Hepatocyte (in vitro differentiated cells): ENCODE measurements around the gene STX4. TPM values are rescaled to one million over a fixed set of nuclear protein-coding genes. Genes with fewer than 3 reads are reported as not detected.
A peak's percentile ranks its signal among the peaks of the same experiment; 100 is the strongest.

Source experiments
- DNase-seq: peaks from one replicate; pipeline ENCODE4 v3.0.0-alpha.2; 2016; ENCODE audit warnings: low spot score
- H2AFZ ChIP-seq: fragments of 200-600 bp; sonication (generic); 2 replicates; pipeline ENCODE4 v1.6.0; 2016; ENCODE audit warnings: antibody characterized with exemption, mild to moderate bottlenecking
- H3K27ac ChIP-seq: fragments of 200-600 bp; sonication (generic); 2 replicates; pipeline ENCODE4 v1.5.1; 2016; ENCODE audit warnings: mild to moderate bottlenecking
- H3K27me3 ChIP-seq: fragments of 200-600 bp; sonication (generic); 2 replicates; pipeline ENCODE4 v1.6.1; 2016
- H3K36me3 ChIP-seq: fragments of 200-600 bp; sonication (generic); replicated peaks from 2 replicates; pipeline ENCODE4 v1.5.1; 2016; ENCODE audit warnings: low read depth; ENCODE audit not compliant: insufficient read depth
- H3K4me1 ChIP-seq: fragments of 200-600 bp; sonication (generic); 2 replicates; pipeline ENCODE4 v1.5.1; 2016; ENCODE audit warnings: mild to moderate bottlenecking, moderate library complexity; ENCODE audit not compliant: insufficient read depth
- H3K4me2 ChIP-seq: fragments of 200-600 bp; sonication (generic); 2 replicates; pipeline ENCODE4 v1.6.0; 2016
- H3K4me3 ChIP-seq: fragments of 200-600 bp; sonication (generic); 2 replicates; pipeline ENCODE4 v1.5.1; 2016; ENCODE audit warnings: mild to moderate bottlenecking
- H3K79me2 ChIP-seq: fragments of 200-600 bp; sonication (generic); 2 replicates; pipeline ENCODE4 v1.6.0; 2017; ENCODE audit warnings: mild to moderate bottlenecking
- H3K9me2 ChIP-seq: fragments of 200-600 bp; sonication (generic); replicated peaks from 2 replicates; pipeline ENCODE4 v1.6.0; 2017; ENCODE audit warnings: mild to moderate bottlenecking; ENCODE audit not compliant: insufficient read depth
- H3K9me3 ChIP-seq: fragments of 200-600 bp; sonication (generic); 2 replicates; pipeline ENCODE4 v1.5.1; 2016; ENCODE audit warnings: low read depth, mild to moderate bottlenecking
- H4K20me1 ChIP-seq: fragments of 200-600 bp; sonication (generic); 2 replicates; pipeline ENCODE4 v1.6.0; 2016; ENCODE audit warnings: mild to moderate bottlenecking; ENCODE audit not compliant: insufficient read depth, poor library complexity, severe bottlenecking
- EZH2 ChIP-seq: fragments of 200-600 bp; sonication (generic); IDR thresholded peaks from 2 replicates; pipeline ENCODE4 v1.6.1; 2016; ENCODE audit warnings: antibody characterized with exemption, mild to moderate bottlenecking, borderline replicate concordance
- EZH2phosphoT487 ChIP-seq: fragments of 200-600 bp; sonication (generic); IDR thresholded peaks from one replicate; pipeline ENCODE4 v1.6.1; 2018; ENCODE audit warnings: antibody characterized with exemption, mild to moderate bottlenecking, low read depth, moderate library complexity; ENCODE audit not compliant: unreplicated experiment, severe bottlenecking
- WGBS: methylation state at CpG from one replicate; pipeline ENCODE4 v1.1.6; 2016; ENCODE audit warnings: low lambda C conversion rate; ENCODE audit errors: missing lambda C conversion rate; 5-methylcytosine and 5-hydroxymethylcytosine counted together
- polyA plus RNA-seq: library from polyadenylated mRNA; unstranded; fragments of >200 nt; fragmentation: Nextera tagmentation; extraction: Ambion mirVana; gene quantifications from 2 replicates; pipeline ENCODE4 v1.2.1, GENCODE V29; 2016
- total RNA-seq: library from RNA; depleted of rRNA; stranded (reverse); fragments of >200 nt; gene quantifications from 2 replicates; pipeline ENCODE4 v1.2.3, GENCODE V29; 2014
- TF ChIP-seq, protein P1 (sequence below): fragments of 200-600 bp; sonication (generic); IDR thresholded peaks from 2 replicates; pipeline ENCODE4 v1.5.1; 2016; ENCODE audit warnings: antibody characterized with exemption, mild to moderate bottlenecking; ENCODE audit not compliant: poor library complexity

Gene STX4
- total and polyA plus RNA-seq, 2 experiments from 2014 or later = 25.9 to 72.4 TPM

DNA sequence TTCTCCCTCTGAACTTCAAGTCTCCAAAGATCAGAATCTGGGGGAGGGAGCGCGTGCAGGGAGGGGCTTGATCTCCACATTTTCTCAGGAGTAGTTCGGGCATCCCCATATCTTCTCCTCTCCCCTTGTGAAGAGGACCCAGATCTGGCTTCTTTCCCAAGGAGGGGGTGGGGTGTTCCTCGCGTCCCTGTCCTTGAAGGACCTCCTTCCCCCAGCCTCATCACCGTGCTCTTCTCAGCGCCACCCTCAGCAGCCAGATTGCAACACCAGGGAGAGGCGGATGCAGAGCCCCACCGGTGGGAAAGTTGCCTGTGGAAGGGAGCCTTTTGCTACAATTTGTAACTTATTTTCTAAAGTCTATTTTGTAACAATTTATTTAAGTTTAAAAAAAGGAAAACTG, 49.7 kb downstream of the STX4 start:
- no peak overlapping the region for H2AFZ ChIP-seq
- H4K20me1 ChIP-seq = no peaks in the 10 kb centered on the region
- H3K4me1 ChIP-seq = no peaks in the 10 kb centered on the region
- peaks cover 3% of the 10 kb centered on the region for H3K79me2 ChIP-seq
- peak; percentile 3 for DNase-seq
- no peak for TF ChIP-seq EZH2
- no peak for TF ChIP-seq EZH2phosphoT487
- TF ChIP-seq, protein P1, sequence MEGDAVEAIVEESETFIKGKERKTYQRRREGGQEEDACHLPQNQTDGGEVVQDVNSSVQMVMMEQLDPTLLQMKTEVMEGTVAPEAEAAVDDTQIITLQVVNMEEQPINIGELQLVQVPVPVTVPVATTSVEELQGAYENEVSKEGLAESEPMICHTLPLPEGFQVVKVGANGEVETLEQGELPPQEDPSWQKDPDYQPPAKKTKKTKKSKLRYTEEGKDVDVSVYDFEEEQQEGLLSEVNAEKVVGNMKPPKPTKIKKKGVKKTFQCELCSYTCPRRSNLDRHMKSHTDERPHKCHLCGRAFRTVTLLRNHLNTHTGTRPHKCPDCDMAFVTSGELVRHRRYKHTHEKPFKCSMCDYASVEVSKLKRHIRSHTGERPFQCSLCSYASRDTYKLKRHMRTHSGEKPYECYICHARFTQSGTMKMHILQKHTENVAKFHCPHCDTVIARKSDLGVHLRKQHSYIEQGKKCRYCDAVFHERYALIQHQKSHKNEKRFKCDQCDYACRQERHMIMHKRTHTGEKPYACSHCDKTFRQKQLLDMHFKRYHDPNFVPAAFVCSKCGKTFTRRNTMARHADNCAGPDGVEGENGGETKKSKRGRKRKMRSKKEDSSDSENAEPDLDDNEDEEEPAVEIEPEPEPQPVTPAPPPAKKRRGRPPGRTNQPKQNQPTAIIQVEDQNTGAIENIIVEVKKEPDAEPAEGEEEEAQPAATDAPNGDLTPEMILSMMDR = no peak
- WGBS = 85% methylated on average over 9 of the region's 9 CpGs
- no peak overlapping the region for H3K4me2 ChIP-seq
- H3K36me3 ChIP-seq = no peaks in the 10 kb centered on the region
- no peaks in the 10 kb centered on the region for H3K9me2 ChIP-seq
- no peak overlapping the region for H3K4me3 ChIP-seq
- H3K27ac ChIP-seq = no peak overlapping the region
- H3K9me3 ChIP-seq = no peaks in the 10 kb centered on the region
- no peaks in the 10 kb centered on the region for H3K27me3 ChIP-seq

DNA sequence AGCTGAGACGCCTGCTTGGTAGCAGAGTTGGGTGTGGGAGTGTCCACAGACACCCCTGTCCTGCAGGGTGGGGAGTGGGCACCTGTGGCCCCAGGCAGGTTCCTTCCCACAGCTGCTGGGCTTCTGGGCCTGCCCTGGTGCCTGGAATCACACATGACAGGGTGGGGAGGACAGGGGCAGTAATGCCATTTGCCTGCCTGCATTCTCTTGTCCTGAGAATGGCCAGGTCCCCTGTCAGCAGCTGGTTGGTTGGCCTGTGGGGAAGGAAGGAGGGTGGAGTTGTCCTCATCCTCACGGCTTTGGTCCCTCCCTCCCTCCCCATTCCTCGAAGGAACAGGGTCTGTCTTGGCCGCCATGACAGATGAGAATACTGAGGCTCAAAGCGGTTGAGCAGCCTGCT, 50.2 kb downstream of the STX4 start:
- Histone ChIP-seq H3K9me2 (no peaks in the 10 kb centered on the region), H2AFZ (no peak overlapping the region), H3K79me2 (no peaks in the 10 kb centered on the region), H3K27ac (no peak overlapping the region), H3K4me1 (no peaks in the 10 kb centered on the region), H4K20me1 (no peaks in the 10 kb centered on the region), H3K4me3 (no peak overlapping the region), H3K9me3 (no peaks in the 10 kb centered on the region), H3K27me3 (no peaks in the 10 kb centered on the region), H3K4me2 (no peak overlapping the region), H3K36me3 (no peaks in the 10 kb centered on the region)
- no peak for TF ChIP-seq EZH2
- TF ChIP-seq, protein P1 = no peak
- no peak for TF ChIP-seq EZH2phosphoT487
- no peak for DNase-seq
- WGBS = 69% methylated on average over 5 of the region's 5 CpGs

DNA sequence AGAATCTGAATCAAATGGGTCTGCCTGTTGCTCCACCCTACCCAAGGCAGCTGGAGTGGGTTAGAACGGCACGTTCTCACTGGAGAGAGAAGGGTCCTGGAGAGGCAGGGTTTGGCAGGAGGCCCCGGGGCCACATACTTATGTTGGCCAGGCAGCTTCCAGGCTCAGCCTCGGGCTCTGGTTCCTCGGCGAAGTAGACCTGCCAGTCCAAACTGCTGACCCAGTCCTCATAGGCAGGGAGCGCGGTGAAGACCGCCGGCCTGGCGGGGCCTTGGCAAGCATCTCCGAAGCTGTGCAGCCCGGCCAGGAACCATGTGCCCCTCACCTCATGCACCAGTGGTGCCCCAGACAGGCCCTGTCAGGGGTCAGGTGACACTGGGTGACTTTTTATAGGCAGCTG, 50.6 kb downstream of the STX4 start:
- 97% methylated on average over 13 of the region's 13 CpGs for WGBS
- Histone ChIP-seq H3K4me2 (no peak overlapping the region), H3K4me3 (no peak overlapping the region), H3K79me2 (no peaks in the 10 kb centered on the region), H2AFZ (no peak overlapping the region), H3K36me3 (no peaks in the 10 kb centered on the region), H3K9me2 (no peaks in the 10 kb centered on the region), H4K20me1 (no peaks in the 10 kb centered on the region), H3K9me3 (no peaks in the 10 kb centered on the region), H3K4me1 (no peaks in the 10 kb centered on the region), H3K27me3 (no peaks in the 10 kb centered on the region), H3K27ac (no peak overlapping the region)
- TF ChIP-seq EZH2phosphoT487 (no peak), EZH2 (no peak)
- TF ChIP-seq, protein P1 = no peak
- peak; percentile 4 for DNase-seq
